GM19025 (cell line): ENCODE measurements around the gene GPR137B.
A peak's percentile ranks its signal among the peaks of the same experiment; 100 is the strongest.

Experiments
- ATAC-seq: cut with Tn5 transposase; IDR thresholded peaks from one replicate; pipeline ENCODE4 v1.9.1; 2021; ENCODE audit warnings: mild to moderate bottlenecking, low read depth, moderate library complexity; ENCODE audit not compliant: unreplicated experiment

GPR137B gene

DNA sequence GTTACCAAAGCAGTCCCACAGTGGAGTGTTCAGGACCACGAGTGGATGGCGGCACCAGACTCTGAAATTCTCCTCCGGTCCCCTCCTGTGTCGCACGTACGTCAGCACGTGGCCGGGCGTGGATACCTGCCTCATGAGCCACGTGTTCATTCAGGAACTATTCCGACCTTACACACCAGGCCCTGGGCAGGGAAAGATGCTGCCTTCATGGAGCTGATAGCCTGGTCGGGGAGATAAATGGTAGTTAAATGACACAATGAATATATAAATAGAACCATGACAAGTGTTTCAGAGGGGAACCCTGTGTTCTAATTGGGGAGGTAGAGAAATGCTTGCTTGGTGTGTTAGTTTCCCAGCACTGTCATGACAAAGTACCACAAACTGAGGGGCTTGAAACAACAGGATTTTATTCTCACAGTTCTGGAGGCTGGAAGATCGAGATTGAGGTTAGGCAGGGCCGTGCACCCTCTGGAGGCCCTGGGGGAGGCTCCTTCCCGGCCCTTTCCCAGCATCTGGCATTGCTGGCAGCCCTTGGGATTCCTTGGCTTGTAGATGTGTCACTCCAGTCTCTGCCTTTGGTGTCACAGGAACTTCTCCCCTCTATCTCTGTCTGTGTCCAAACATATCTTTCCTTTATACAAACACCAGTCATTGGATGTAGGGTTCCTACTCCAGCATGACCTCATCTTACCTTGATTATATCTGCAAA, 28.9 kb upstream of the GPR137B start:
- ATAC-seq: no peak

DNA sequence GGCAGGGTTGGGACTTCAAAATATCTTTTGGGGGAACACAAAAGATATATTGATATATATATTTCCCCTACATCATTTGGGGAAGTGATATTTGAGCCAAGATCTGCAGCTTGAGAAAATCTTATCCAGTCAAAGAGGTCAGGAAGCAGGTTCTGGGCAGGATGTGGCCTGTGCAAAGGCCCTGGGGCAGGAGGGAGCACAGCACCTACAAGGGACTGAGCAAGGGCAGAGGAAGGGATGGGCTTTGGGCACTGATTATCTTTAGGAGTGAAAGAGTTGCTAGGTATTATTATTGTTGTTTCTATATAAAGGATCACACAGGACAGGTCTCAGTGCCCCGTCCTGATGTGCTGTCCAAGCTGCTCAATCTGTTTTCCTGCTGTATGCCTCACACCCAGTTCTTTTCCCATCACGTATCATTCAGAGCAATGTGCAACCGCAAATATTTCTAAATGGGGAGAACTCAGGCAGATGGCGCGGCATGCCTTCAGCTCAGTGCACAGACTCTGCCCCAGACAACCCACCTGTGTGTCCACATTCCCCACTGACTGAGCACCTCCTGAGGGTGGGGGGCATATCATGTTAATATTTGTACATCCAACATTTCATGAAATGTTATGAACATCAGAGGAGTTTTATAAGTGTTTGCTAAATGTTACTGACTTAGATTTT, 28.1 kb upstream of the GPR137B start:
- no peak for ATAC-seq

DNA sequence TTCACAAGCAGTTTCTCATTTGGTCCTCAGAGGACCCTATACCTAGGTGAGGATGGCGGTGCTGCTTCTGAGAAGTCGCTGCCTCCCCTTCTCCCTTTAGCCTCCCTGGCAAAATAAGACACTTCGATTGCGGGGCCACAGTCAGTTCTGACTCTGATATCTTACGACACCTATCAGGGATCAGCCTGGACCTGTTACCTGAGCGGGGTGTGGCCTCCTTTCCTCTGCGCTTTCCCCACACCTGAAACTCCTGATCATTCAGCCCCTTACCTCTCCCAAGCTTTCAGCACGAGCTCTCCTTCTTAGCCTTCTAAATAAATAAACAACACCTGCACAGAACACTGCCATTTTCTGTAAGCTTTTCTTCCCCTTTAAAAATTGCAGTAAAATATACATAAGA, 24.6 kb upstream of the GPR137B start:
- ATAC-seq: no peak

DNA sequence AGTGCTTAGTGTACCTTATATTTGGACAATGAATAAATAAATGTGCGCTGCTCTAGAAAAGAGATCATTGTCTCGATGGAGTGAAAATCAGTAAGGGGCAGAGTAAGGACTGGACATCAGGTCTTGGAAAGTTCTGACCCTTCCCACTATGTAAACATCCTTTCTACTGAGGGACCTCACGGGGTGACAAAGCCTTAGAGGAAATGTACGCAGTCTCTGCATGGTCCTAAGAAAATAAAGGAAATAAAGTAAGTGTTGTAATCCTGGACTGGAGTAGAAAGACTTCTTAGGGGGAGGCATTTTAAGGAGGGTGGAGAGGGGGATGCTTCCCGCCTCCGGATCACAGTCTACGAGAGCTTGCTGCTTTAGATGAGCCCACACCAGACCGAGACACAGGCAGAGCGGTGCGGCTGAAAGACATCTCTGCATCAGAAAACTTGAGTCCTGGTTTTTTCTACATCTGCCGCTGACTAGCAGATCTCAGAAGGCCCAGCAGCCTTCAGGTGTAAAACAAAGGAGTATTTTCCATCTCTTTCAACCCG, 22.3 kb upstream of the GPR137B start:
- no peak for ATAC-seq

- peak; percentile 40 for ATAC-seq
Measured at GRCh38 chr1:236120721-236121153, 21.6 kb upstream of the GPR137B start.

- ATAC-seq: peak; percentile 54
Measured at GRCh38 chr1:236122176-236122575, 20.2 kb upstream of the GPR137B start.

GRCh38 chr1:236123563-236123962, 18.8 kb upstream of the GPR137B start:
- no peak for ATAC-seq

GRCh38 chr1:236124965-236125364, 17.4 kb upstream of the GPR137B start:
- ATAC-seq: no peak

- no peak for ATAC-seq
Measured at GRCh38 chr1:236127045-236127444, 15.3 kb upstream of the GPR137B start.

DNA sequence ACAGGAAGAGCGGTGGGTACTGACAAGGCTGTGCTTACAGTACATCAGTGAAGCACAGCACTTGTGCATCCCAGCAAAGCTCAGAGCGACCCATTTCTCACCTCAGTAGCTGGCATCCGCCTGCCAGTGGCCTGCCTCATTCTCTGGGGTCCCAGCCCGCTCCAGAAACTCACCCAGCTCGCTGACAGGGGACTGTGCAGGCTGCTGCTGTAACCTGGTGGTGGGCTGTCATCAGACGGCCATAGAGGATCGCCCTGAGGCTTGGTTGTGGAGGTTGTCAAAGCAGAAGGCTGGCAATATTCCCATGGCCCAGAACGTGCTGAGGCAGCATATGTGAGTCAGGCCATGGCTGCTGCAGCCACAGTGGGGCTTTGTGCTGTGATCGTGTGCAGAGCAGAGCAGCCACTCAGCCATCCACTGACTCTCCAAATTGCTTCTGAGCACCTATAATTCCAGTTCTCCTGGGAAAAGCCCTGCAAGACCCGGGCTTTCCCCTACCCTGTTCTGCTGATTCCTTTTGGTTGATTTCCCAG, 13.6 kb upstream of the GPR137B start:
- ATAC-seq: no peak

- ATAC-seq: no peak
Measured at GRCh38 chr1:236129306-236129705, 13.0 kb upstream of the GPR137B start.

- no peak for ATAC-seq
Measured at GRCh38 chr1:236130372-236130771, 12.0 kb upstream of the GPR137B start.

- ATAC-seq: no peak
Measured at GRCh38 chr1:236131916-236132315, 10.4 kb upstream of the GPR137B start.

DNA sequence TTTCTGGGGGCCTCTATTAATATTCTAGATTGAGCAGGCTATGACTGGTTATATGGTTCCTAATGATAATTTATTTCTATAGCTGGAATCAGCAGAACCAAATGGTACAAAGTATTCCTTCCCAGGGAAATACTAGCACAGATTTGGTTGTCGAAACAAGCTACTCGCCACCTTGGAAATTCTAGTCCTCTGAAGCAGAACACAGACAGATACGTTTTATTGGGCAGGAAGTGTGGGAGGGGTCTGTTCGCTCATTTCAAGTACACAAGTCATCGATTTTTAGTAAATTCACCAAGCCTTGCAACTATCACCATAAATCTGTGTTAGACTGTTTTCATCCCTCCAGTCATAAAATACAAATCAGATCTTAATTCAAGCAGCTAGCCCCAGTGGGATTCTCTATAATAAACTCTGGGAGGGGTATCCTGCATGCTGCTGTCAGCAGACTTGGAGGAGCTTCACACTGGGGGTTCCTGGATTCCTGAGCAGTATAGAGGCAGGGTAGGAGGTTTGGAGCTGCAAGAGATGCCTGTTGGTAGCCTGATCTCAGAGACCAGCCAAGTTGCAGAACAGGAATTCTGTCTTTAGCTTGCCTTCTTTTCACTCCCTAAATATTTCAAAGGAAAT, 9.8 kb upstream of the GPR137B start:
- ATAC-seq: no peak

- ATAC-seq: no peak
Measured at GRCh38 chr1:236133339-236133738, 9.0 kb upstream of the GPR137B start.

DNA sequence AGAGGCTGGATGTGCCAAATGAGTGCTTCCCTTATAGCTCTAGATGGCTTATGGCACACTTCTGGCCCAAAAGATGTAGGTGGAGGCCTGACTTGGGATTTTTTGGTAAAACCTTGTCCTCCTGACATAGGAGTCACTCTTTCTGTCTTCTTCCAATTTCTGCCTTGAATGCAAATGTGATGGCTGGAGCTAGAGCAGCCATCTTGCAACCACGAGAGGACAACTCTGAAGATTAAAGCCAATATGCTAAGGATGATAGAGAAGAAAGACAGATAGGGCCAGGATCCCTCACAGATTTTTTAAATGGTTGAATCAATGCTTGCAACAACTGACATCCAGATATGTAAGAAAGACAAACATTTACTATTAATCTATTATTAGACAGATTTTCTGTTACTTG, 8.5 kb upstream of the GPR137B start:
- no peak for ATAC-seq

DNA sequence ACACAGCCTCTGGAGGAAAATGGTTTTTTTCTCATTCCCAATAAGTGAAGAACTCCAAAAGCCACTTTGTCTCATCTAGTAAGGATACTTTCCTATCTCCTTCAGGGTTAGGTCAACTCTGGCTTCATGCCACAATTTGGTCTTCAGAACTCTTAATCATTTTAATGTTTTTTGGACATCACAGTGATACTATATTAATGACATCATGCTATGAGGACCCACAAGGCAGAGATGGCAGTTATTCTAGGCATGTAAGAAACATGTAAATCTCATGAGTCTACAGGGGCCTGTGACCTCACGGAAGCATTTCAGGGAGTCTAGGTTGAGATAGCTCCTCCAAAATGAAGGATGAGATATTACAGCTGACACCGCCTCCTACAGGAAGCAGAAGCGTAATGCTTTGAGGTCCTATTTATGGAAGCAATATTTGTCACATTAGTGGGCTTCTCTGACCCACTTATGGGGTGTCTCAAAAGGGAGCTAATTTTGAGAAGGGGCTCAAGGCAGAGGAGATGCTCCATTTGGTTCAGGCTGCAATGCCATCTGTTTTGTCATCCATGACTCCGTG, 5.0 kb upstream of the GPR137B start:
- no peak for ATAC-seq

DNA sequence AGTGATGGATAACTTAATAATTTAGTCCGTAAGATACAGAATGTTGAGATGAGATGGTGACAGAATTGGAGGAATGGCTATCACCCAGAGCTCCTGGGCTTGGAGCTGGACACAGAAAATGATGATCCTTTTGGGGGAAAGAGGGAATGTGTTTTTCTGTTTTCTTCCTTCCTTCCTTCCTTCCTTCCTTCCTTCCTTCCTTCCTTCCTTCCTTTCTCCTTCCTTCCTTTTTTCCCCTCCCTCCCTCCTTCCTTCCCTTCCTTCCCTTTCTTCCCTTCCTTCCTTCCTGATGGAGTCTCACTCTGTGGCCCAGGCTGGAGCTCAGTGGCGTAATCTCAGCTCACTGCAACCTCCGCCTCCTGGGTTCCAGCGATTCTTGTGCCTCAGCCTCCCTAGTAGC, 2.8 kb upstream of the GPR137B start:
- no peak for ATAC-seq

- ATAC-seq: no peak
Measured at GRCh38 chr1:236140705-236141446, 1.5 kb upstream of the GPR137B start.
